Measurements from ENCODE around the gene RARA. TPM values are rescaled to one million over a fixed set of nuclear protein-coding genes. Genes with fewer than 3 reads are reported as not detected.
"Not testable (repeated sequence)": the region's sequence is repeated elsewhere in the genome, so short reads cannot be mapped to it uniquely, and the experiment has no call there.

Gene RARA
- total and polyA plus RNA-seq, 2 donors (not counting 1 experiment from before 2014, with no cell fraction given), result 7.0 to 7.8 TPM

GRCh38 chr17:40295488-40296436 lies 13.2 kb upstream of the RARA start:
- TF ChIP-seq CTCF (conservative IDR thresholded peaks at IDR 0.05 in 1 of 2, IDR thresholded peaks at IDR 0.05 in 1 of 2; ENCODE audit: low read depth in 1 of 2, low read length in 2 of 2) (no peak), EZH2 (IDR thresholded peaks at IDR 0.05; ENCODE audit: low read length, missing control alignments) (no peak)
- Histone ChIP-seq H2AFZ (ENCODE audit: low read length) (no peak overlapping the region), H3K27me3 (ENCODE audit: control insufficient read depth, insufficient read depth, low read length) (no peaks in the 10 kb centered on the region), H3K9ac (ENCODE audit: insufficient read depth, low read length) (no peak overlapping the region), H3K4me2 (ENCODE audit: extremely low read depth, insufficient read depth, low read length) (no peak overlapping the region), H3K36me3 (ENCODE audit: control insufficient read depth, insufficient read depth, low read length) (peaks cover 11% of the 10 kb centered on the region), H4K20me1 (ENCODE audit: control insufficient read depth, extremely low read depth, insufficient read depth, low read length) (no peaks in the 10 kb centered on the region), H3K27ac (ENCODE audit: insufficient read depth, low read length) (no peak overlapping the region), H3K79me2 (ENCODE audit: control insufficient read depth, insufficient read depth, low read length) (no peaks in the 10 kb centered on the region), H3K9me3 (ENCODE audit: control insufficient read depth, insufficient read depth, low read depth, low read length) (no peaks in the 10 kb centered on the region), H3K4me3 (replicated peaks in 1 of 4; ENCODE audit: control extremely low read depth in 1 of 4, insufficient read depth in 1 of 4, low read depth in 3 of 4, low read length in 4 of 4) (no peak overlapping the region), H3K4me1 (ENCODE audit: control insufficient read depth, extremely low read depth, insufficient read depth, low read length) (peaks cover 12% of the 10 kb centered on the region)
- DNase-seq (ENCODE audit: low read depth in 2 of 2), result no peak

- no peak for DNase-seq (ENCODE audit: low read depth in 2 of 2)
- no peaks in the 10 kb centered on the region for H3K9me3 ChIP-seq (ENCODE audit: control insufficient read depth, insufficient read depth, low read depth, low read length)
- peaks cover 8% of the 10 kb centered on the region for H3K36me3 ChIP-seq (ENCODE audit: control insufficient read depth, insufficient read depth, low read length)
- H3K27me3 ChIP-seq (ENCODE audit: control insufficient read depth, insufficient read depth, low read length), result no peaks in the 10 kb centered on the region
- H3K4me2 ChIP-seq (ENCODE audit: extremely low read depth, insufficient read depth, low read length), result no peak overlapping the region
- peaks cover 12% of the 10 kb centered on the region for H3K4me1 ChIP-seq (ENCODE audit: control insufficient read depth, extremely low read depth, insufficient read depth, low read length)
- H3K4me3 ChIP-seq (replicated peaks in 1 of 4; ENCODE audit: control extremely low read depth in 1 of 4, insufficient read depth in 1 of 4, low read depth in 3 of 4, low read length in 4 of 4), result no peak overlapping the region
- no peak overlapping the region for H3K27ac ChIP-seq (ENCODE audit: insufficient read depth, low read length)
- no peaks in the 10 kb centered on the region for H4K20me1 ChIP-seq (ENCODE audit: control insufficient read depth, extremely low read depth, insufficient read depth, low read length)
- H3K9ac ChIP-seq (ENCODE audit: insufficient read depth, low read length), result no peak overlapping the region
- H3K79me2 ChIP-seq (ENCODE audit: control insufficient read depth, insufficient read depth, low read length), result no peaks in the 10 kb centered on the region
- TF ChIP-seq CTCF (conservative IDR thresholded peaks at IDR 0.05 in 1 of 2, IDR thresholded peaks at IDR 0.05 in 1 of 2; ENCODE audit: low read depth in 1 of 2, low read length in 2 of 2) (no peak), EZH2 (IDR thresholded peaks at IDR 0.05; ENCODE audit: low read length, missing control alignments) (no peak)
- no peak overlapping the region for H2AFZ ChIP-seq (ENCODE audit: low read length)
These were observed 11.5 kb upstream of the RARA start for GRCh38 chr17:40297511-40297910.

- Histone ChIP-seq H3K4me1 (ENCODE audit: control insufficient read depth, extremely low read depth, insufficient read depth, low read length) (peaks cover 18% of the 10 kb centered on the region), H2AFZ (ENCODE audit: low read length) (no peak overlapping the region), H3K27me3 (ENCODE audit: control insufficient read depth, insufficient read depth, low read length) (no peaks in the 10 kb centered on the region), H3K4me2 (ENCODE audit: extremely low read depth, insufficient read depth, low read length) (peak overlapping the region; percentile 11), H3K9me3 (ENCODE audit: control insufficient read depth, insufficient read depth, low read depth, low read length) (no peaks in the 10 kb centered on the region), H3K27ac (ENCODE audit: insufficient read depth, low read length) (peak overlapping the region; percentile 41), H3K4me3 (replicated peaks in 1 of 4; ENCODE audit: control extremely low read depth in 1 of 4, insufficient read depth in 1 of 4, low read depth in 3 of 4, low read length in 4 of 4) (no peak overlapping the region), H3K36me3 (ENCODE audit: control insufficient read depth, insufficient read depth, low read length) (peaks cover 7% of the 10 kb centered on the region), H3K9ac (ENCODE audit: insufficient read depth, low read length) (no peak overlapping the region), H4K20me1 (ENCODE audit: control insufficient read depth, extremely low read depth, insufficient read depth, low read length) (no peaks in the 10 kb centered on the region), H3K79me2 (ENCODE audit: control insufficient read depth, insufficient read depth, low read length) (no peaks in the 10 kb centered on the region)
- DNase-seq (ENCODE audit: low read depth in 2 of 2), result peak in 1 of 2 donors; percentile 75
- TF ChIP-seq EZH2 (IDR thresholded peaks at IDR 0.05; ENCODE audit: low read length, missing control alignments) (no peak), CTCF (conservative IDR thresholded peaks at IDR 0.05 in 1 of 2, IDR thresholded peaks at IDR 0.05 in 1 of 2; ENCODE audit: low read depth in 1 of 2, low read length in 2 of 2) (no peak)
These were observed 10.3 kb upstream of the RARA start for GRCh38 chr17:40298726-40299125.

GRCh38 chr17:40299159-40299757 lies 9.7 kb upstream of the RARA start:
- not testable (repeated sequence) for H3K27me3 ChIP-seq (ENCODE audit: control insufficient read depth, insufficient read depth, low read length); H3K4me2 ChIP-seq (ENCODE audit: extremely low read depth, insufficient read depth, low read length); DNase-seq (ENCODE audit: low read depth in 2 of 2); H3K36me3 ChIP-seq (ENCODE audit: control insufficient read depth, insufficient read depth, low read length); H3K79me2 ChIP-seq (ENCODE audit: control insufficient read depth, insufficient read depth, low read length); H3K27ac ChIP-seq (ENCODE audit: insufficient read depth, low read length); H3K4me3 ChIP-seq (replicated peaks in 1 of 4; ENCODE audit: control extremely low read depth in 1 of 4, insufficient read depth in 1 of 4, low read depth in 3 of 4, low read length in 4 of 4); H3K9ac ChIP-seq (ENCODE audit: insufficient read depth, low read length); H2AFZ ChIP-seq (ENCODE audit: low read length); H3K9me3 ChIP-seq (ENCODE audit: control insufficient read depth, insufficient read depth, low read depth, low read length); H4K20me1 ChIP-seq (ENCODE audit: control insufficient read depth, extremely low read depth, insufficient read depth, low read length)
- peaks cover 23% of the 10 kb centered on the region for H3K4me1 ChIP-seq (ENCODE audit: control insufficient read depth, extremely low read depth, insufficient read depth, low read length)

All from fibroblast of lung (primary cell).